Measurements from ENCODE around the gene UBE2QL1. TPM values are rescaled to one million over a fixed set of nuclear protein-coding genes. Genes with fewer than 3 reads are reported as not detected.

Gene UBE2QL1
- total RNA-seq, 1 donor from 2014 or later, result not detected

GRCh38 chr5:6489643-6490185 is 41.1 kb downstream of the UBE2QL1 start:
- DNase-seq (ENCODE audit: low read depth) (no peak), FAIRE-seq (no peak)
- Histone ChIP-seq H3K4me3 (ENCODE audit: low read depth, low read length) (no peak overlapping the region), H3K27me3 (ENCODE audit: control insufficient read depth, insufficient read depth, low read length) (no peaks in the 10 kb centered on the region), H3K36me3 (ENCODE audit: control insufficient read depth, insufficient read depth, low read length) (no peaks in the 10 kb centered on the region)
- TF ChIP-seq, protein P1, sequence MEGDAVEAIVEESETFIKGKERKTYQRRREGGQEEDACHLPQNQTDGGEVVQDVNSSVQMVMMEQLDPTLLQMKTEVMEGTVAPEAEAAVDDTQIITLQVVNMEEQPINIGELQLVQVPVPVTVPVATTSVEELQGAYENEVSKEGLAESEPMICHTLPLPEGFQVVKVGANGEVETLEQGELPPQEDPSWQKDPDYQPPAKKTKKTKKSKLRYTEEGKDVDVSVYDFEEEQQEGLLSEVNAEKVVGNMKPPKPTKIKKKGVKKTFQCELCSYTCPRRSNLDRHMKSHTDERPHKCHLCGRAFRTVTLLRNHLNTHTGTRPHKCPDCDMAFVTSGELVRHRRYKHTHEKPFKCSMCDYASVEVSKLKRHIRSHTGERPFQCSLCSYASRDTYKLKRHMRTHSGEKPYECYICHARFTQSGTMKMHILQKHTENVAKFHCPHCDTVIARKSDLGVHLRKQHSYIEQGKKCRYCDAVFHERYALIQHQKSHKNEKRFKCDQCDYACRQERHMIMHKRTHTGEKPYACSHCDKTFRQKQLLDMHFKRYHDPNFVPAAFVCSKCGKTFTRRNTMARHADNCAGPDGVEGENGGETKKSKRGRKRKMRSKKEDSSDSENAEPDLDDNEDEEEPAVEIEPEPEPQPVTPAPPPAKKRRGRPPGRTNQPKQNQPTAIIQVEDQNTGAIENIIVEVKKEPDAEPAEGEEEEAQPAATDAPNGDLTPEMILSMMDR (IDR thresholded peaks at IDR 0.05; ENCODE audit: insufficient read depth, low read length, severe bottlenecking), result no peak

GRCh38 chr5:6490246-6490645 is 41.6 kb downstream of the UBE2QL1 start:
- FAIRE-seq (no peak), DNase-seq (ENCODE audit: low read depth) (no peak)
- no peak overlapping the region for H3K4me3 ChIP-seq (ENCODE audit: low read depth, low read length)
- no peaks in the 10 kb centered on the region for H3K27me3 ChIP-seq (ENCODE audit: control insufficient read depth, insufficient read depth, low read length)
- TF ChIP-seq, protein P1 (IDR thresholded peaks at IDR 0.05; ENCODE audit: insufficient read depth, low read length, severe bottlenecking), result no peak
- no peaks in the 10 kb centered on the region for H3K36me3 ChIP-seq (ENCODE audit: control insufficient read depth, insufficient read depth, low read length)

DNA sequence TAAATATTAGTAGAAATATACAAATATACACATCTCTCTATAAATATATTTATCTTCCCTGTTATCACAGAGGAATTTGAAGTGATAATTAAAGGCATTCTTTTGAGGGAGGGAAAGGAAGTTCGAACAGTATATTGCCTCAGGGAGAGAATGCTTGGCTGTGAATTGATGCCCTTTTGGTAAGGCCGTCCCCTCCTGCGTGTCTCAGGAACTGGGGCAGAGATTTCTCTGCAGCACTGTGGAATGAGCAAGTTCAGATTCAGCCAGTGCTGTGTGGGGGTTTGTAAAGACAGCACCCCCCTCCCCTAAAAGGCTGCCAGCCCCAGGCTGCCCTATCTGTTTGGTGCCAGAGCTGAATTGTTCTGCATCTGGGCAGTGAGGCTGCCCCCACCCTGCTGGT is 42.0 kb downstream of the UBE2QL1 start:
- H3K36me3 ChIP-seq (ENCODE audit: control insufficient read depth, insufficient read depth, low read length), result no peaks in the 10 kb centered on the region
- H3K27me3 ChIP-seq (ENCODE audit: control insufficient read depth, insufficient read depth, low read length), result no peaks in the 10 kb centered on the region
- FAIRE-seq, result no peak
- TF ChIP-seq, protein P1 (IDR thresholded peaks at IDR 0.05; ENCODE audit: insufficient read depth, low read length, severe bottlenecking), result no peak
- H3K4me3 ChIP-seq (ENCODE audit: low read depth, low read length), result no peak overlapping the region
- DNase-seq (ENCODE audit: low read depth), result no peak

- DNase-seq (ENCODE audit: low read depth) (no peak), FAIRE-seq (no peak)
- TF ChIP-seq, protein P1 (IDR thresholded peaks at IDR 0.05; ENCODE audit: insufficient read depth, low read length, severe bottlenecking), result no peak
- H3K36me3 ChIP-seq (ENCODE audit: control insufficient read depth, insufficient read depth, low read length), result no peaks in the 10 kb centered on the region
- no peak overlapping the region for H3K4me3 ChIP-seq (ENCODE audit: low read depth, low read length)
- H3K27me3 ChIP-seq (ENCODE audit: control insufficient read depth, insufficient read depth, low read length), result no peaks in the 10 kb centered on the region
Observed at GRCh38 chr5:6491196-6491918, 42.7 kb downstream of the UBE2QL1 start.

DNA sequence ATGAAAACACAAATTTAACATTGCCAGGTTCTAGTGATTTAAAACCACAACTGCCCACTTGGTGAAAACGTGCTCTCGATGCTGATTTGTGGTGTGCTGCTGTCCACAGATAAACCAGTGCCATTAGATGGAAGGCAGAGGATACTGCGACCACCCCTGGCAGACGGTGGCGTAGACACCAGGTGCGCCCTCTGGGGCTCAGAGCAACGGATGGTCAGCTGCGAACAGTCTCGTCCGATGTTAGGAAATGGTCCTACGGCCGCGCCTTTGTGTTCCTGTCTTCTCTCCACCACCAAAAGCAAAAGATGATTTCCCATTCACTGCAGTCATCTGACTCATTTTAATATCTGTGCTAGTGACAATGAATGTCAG is 43.2 kb downstream of the UBE2QL1 start:
- H3K36me3 ChIP-seq (ENCODE audit: control insufficient read depth, insufficient read depth, low read length), result no peaks in the 10 kb centered on the region
- DNase-seq (ENCODE audit: low read depth) (no peak), FAIRE-seq (no peak)
- TF ChIP-seq, protein P1 (IDR thresholded peaks at IDR 0.05; ENCODE audit: insufficient read depth, low read length, severe bottlenecking), result no peak
- H3K4me3 ChIP-seq (ENCODE audit: low read depth, low read length), result no peak overlapping the region
- no peaks in the 10 kb centered on the region for H3K27me3 ChIP-seq (ENCODE audit: control insufficient read depth, insufficient read depth, low read length)

DNA sequence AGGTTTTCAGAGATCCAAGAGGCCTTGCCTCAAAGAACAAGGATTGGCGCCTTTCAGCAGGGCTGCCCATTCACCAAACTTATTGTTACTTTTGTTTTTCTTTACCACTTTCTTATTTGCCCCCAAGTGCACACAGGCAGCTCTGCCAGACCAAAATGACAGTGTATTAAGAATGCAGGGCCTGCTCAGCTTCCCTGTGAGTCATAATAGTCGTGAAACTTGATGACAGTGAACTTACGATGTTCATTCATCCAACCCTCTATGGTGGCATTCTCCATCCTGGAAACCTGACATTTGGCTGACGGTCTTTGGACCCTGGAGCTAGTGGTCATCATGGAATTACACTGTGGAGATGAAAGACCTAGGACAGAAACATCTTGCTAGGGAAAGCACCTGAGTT is 44.3 kb downstream of the UBE2QL1 start:
- Histone ChIP-seq H3K27me3 (ENCODE audit: control insufficient read depth, insufficient read depth, low read length) (no peaks in the 10 kb centered on the region), H3K4me3 (ENCODE audit: low read depth, low read length) (no peak overlapping the region), H3K36me3 (ENCODE audit: control insufficient read depth, insufficient read depth, low read length) (no peaks in the 10 kb centered on the region)
- TF ChIP-seq, protein P1 (IDR thresholded peaks at IDR 0.05; ENCODE audit: insufficient read depth, low read length, severe bottlenecking), result no peak
- FAIRE-seq (no peak), DNase-seq (ENCODE audit: low read depth) (no peak)

All from bronchial epithelial cell (primary cell).